Measurements from ENCODE around the gene WWOX.

Gene WWOX

GRCh38 chr16:78785218-78785617 lies 685.8 kb downstream of the WWOX start:
- DNase-seq: no peak

GRCh38 chr16:78786635-78787034 lies 687.2 kb downstream of the WWOX start:
- DNase-seq: no peak

GRCh38 chr16:78788276-78788675 lies 688.8 kb downstream of the WWOX start:
- DNase-seq: no peak

DNA sequence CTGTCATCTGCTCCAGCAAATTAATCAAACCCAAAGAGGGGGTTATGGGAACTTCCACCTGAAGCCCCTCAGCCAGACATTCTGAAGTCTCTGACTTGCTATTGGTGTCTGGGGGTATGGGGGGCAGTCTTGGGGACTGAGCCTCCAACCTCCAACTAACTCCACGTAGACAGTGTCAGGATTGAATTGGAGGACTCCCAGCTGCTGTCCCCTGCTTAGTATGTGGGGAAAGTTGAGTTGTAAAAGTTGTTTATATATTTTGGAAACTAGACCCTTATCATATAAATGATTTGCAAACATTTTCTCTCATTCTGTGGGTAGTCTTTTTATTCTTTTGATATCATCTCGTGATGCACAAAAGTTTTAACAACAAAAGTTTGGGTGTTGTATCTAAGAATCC lies 689.2 kb downstream of the WWOX start:
- no peak for DNase-seq

DNA sequence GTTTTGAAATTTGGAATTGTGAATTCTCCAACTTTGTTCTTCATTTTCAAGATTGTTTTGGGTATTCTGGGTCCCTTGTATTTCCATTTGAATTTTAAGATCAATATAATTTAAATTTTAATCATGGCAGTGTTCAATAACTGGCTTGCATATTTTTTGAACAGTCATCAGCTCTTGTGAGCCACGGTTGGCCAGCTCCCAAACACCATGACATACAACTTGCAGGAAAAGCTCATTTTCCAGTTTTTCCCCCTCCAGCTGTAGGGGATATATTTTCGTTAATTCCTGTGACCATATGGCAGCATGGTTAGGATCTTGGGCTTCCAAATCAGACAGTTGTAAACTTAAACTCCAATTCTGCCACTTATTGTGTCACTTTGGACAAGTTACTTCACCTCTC lies 690.1 kb downstream of the WWOX start:
- DNase-seq: no peak

DNA sequence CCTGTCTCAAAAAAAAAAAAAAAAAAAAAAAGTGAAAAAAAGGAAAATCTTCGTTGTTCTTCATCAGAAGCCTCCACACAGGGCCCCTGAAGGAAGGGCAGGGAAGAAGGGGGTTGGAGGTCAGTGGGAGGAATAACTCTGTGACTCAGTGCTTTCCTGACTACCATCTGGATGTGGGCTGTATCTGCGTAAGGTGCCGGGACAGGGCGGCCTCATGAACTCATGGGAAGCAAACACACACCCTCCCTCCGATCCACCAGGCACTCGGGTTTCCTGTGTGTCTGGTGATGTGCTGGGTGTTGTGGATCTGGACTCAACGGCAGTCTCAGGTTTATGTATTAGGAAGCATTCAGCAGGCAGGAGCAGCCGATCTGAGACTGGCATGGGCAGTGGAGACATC lies 691.6 kb downstream of the WWOX start:
- no peak for DNase-seq

DNA sequence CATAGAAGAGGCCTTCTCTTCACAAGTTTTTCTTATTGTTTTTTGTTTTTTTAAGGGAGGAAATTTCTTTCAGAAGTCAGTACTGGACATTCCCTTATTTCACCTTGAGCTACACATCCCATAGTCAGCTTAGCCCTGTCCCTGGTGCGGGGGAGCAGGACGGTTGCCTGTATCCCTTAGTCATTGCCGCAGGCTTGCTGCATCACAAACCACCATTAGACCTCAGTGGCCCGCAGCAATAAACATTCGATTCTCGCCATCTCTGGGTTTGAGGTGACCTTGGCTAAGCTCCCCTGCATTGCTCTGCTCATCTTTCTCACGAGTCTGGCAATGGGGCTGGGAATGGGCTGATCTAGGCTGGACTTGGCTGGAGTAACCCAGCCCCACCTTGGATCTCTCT lies 692.5 kb downstream of the WWOX start:
- DNase-seq: no peak

DNA sequence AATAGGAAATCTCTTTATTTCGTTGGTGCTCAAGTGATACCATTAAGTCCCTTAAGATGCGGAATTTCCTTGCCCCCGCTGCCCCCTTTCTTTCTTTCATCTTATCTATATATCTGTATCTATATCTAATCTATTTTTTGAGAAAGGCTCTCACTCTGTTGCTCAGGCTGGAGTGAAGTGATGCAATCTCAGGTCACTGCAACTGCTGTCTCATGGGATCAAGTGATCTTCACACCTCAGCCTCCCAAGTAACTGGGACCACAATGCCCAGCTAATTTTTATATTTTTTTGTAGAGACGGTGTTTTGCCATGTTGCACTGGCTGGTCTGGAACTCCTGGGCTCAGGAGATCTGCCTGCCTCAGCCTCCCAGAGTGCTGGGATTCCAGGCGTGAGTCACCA lies 693.5 kb downstream of the WWOX start:
- no peak for DNase-seq

DNA sequence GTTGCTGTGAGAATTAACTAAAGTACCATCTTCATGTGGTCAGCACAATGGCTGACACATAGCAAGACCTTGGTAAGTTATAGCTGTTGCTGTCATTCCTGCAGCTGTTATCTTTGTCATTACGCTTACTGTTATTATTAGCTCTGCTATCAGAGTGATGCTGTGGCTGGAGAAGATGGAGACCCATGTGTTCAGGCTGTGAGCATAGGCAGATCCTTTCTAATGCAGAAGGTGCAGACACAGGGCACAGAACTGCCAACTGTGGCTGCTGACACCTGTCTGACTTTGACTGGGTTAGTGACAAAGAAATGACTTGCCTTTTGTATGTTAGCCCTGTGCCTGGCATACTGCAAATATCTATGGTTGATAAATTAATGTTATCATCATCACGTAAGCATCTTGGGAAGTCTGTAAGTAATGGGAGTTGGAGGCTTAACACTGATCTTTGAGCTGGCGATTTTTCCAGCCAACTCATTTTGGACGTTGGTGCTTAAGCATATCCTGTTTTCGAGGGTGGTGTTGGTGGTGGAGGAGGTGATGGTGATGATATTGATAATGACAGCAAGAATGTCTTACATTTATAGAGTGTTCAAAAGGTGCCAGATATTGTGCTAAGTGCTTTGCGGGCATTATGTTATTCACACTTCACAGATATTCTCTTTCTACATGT lies 695.3 kb downstream of the WWOX start:
- DNase-seq: peak in 1 of 5 donors; percentile 60

GRCh38 chr16:78795433-78795832 lies 696.0 kb downstream of the WWOX start:
- no peak for DNase-seq

GRCh38 chr16:78796221-78796866 lies 696.9 kb downstream of the WWOX start:
- DNase-seq: peak in 3 of 5 donors; percentile 2 to 70 (median 3)

DNA sequence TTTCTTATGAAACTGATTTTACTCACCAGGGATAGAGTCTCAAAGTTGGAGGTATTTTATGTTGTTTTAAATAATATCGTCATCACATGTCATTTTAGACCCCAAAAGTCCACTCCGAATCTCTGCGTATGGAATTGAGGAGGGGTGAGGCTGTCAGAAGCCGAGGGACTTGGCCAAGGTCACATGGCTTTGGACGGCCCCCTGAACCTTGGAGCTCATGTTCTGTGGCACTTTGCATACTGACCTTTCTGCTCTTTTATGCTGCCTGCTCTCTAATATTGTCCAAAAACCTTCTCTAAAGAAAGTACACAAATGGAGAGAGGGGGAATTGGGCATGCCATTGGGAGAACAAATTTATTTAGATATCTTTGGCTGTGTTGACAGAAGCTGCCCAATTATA lies 700.0 kb downstream of the WWOX start:
- no peak for DNase-seq

DNA sequence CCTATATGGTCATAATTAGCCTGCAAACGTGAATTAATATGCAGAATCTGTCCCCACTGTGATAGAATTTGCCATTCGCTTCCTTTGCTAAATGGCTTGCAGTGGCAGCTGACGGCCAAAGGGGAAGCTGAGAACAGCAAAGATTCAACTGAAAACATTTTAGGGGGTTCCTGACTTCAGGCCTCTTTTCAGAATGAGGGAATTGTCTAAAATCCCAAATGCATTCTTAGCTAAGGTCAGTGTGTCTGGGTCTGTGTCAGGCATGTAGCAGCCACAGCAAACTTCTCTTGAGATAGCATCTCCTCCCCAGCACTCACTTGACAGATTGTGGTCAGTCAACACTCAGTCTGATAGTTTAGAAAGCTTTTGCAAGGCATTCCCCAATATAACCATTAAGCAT lies 701.1 kb downstream of the WWOX start:
- DNase-seq: peak in 1 of 5 donors; percentile 33

- no peak for DNase-seq
Observed at GRCh38 chr16:78804058-78804735, 704.7 kb downstream of the WWOX start.

- no peak for DNase-seq
Observed at GRCh38 chr16:78805556-78805955, 706.1 kb downstream of the WWOX start.

DNA sequence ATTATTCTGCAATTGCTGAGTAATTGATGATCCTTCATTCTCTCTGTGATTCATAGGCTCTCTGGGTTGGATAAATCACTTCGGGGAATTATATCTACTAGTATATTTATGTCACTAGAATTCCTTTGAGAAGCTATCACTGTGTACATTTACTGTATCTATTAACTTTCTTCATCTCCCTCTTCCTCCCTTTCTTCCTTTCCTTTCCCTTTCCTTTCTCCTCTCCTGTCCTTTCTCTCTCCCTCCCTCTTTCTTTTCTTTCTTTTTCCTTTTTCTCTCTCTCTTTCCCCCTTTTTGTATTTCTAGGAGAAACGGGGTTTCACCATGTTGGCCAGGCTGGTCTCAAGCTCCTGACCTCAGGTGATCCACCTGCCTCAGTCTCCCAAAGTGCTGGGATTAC lies 711.8 kb downstream of the WWOX start:
- no peak for DNase-seq

- DNase-seq: no peak
Observed at GRCh38 chr16:78812582-78812981, 713.1 kb downstream of the WWOX start.

GRCh38 chr16:78813661-78814311 lies 714.3 kb downstream of the WWOX start:
- no peak for DNase-seq

DNA sequence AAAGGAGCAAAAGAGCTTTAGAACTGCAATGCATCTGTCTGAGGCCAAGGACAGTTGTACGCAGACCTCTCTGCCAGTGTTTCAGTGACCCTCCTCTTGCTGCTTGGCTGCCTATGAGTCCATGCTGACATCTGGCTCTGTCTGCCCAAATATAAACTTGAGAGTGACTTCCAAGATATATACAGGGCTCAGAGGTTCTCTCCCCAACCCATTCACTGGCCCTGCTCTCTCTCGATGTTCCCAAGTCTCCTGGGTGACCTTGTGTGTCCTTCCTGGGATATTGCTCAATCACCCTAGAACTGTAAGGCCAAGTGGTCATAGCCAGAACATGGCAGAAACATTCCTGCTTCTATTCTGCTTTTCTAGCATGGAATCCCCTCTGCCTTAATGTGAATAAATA lies 716.3 kb downstream of the WWOX start:
- no peak for DNase-seq

DNA sequence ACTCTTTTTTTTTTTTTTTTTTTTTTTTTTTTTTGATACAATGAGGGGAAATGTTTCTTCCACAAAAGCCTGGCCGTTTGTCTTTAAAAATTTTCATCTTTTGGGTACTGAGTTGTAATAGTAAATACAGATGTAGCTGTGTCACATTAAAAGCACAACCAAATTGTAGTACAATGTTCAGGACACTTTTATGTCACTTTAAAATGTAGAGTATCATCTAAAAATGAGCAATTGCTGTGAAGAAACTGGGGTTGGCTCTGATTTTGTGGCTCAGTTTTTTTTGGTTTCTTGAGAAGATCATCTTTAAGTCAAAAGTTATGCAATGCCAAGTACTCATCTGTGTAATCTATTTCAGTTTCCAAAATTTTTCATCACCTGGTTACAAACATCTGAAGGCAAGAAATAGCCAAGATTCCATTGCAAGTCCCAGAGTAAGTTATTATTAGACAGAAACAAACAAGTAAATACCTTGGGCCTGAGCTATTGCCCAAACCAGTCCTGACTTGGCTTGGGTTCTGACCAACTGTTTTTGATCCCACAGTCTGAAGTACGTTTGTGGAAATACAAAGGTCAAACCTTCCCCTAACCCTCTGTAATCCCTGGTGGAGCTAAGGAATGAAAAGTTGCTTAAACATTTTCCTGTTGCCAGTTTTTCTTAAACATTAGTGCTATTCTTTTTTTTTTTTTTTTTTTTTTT lies 717.2 kb downstream of the WWOX start:
- DNase-seq: no peak

DNA sequence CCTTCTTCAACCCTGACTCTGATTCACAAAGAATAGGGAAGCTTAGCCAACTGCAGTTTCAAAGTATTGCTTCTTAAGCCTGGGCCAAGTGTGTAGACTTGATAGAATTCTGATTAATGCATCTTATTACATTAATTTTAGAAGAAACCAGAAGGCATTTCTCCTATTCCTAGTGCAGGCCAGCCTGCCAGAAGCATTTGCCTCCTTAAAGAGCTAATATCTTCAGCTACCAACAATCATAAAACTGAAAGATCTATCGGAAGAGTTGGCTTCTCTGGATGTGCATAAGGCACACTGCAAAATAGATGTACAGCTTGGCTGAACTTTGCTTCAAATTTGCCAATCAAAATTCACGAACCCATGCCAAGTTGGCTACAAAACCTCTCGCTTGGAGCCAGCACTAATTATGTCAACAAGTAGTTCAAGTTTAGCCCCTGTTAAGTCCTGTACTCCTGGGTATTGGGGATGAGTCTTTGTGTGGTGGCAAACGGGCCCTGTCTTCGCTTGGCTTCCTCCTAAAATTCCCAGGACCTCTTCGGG lies 717.8 kb downstream of the WWOX start:
- DNase-seq: no peak

- no peak for DNase-seq
Observed at GRCh38 chr16:78821335-78821734, 721.9 kb downstream of the WWOX start.

DNA sequence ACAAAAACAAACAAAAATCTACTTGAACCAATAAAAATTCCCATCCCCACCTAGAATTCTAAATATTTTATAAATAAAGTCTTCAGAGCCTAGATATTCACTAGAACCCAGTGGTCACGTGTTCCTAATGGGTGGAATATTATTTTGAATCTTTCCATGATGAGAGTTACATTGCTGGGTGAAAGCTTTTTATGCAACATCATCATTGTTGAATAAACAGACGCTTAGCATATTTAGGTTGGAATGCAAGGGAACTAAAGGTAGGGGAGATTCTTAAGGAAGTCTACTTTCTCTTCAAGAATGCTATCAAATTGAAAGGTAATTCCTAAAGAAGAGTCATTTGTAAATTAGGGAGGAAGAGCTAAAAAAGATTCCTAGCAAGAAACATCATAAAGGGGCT lies 723.1 kb downstream of the WWOX start:
- no peak for DNase-seq

All from T-helper 1 cell (primary cell).